ENCODE data around the gene ADAP1. TPM values are rescaled to one million over a fixed set of nuclear protein-coding genes. Genes with fewer than 3 reads are reported as not detected.

ADAP1 gene
- total and polyA plus RNA-seq, 2 experiments from 2014 or later = 0.24 to 1.1 TPM

GRCh38 chr7:979151-979550, 24.7 kb upstream of the ADAP1 start:
- in situ Hi-C loops (cut with MboI) = no loop called here
- Histone ChIP-seq H4K20me1 (ENCODE audit: insufficient read depth) (no peaks in the 10 kb centered on the region), H3F3A (ENCODE audit: insufficient read depth) (0 out of 2 replicates have a peak, but pooled peaks cover 5% of the 10 kb centered on the region), H3K9ac (no peak overlapping the region), H3K27me3 (replicated peaks; ENCODE audit: insufficient read depth) (no peaks in the 10 kb centered on the region), H3K9me2 (ENCODE audit: insufficient read depth) (no peaks in the 10 kb centered on the region), H3K79me2 (ENCODE audit: insufficient read depth) (peaks cover 8% of the 10 kb centered on the region), H3K36me3 (ENCODE audit: low read depth) (no peaks in the 10 kb centered on the region), H3K4me2 (ENCODE audit: unreplicated experiment) (no peak overlapping the region), H2AFZ (no peak overlapping the region), H3K4me1 (ENCODE audit: insufficient read depth) (no peaks in the 10 kb centered on the region), H3K27ac (no peak overlapping the region), H3K4me3 (no peak overlapping the region), H3K9me3 (ENCODE audit: low read depth) (no peaks in the 10 kb centered on the region)
- no peak for DNase-seq
- 78% methylated on average over 16 of the region's 16 CpGs for WGBS, 2 experiments (ENCODE audit: low coverage in 1 of 2, low lambda C conversion rate in 2 of 2, missing lambda C conversion rate in 2 of 2)
- TF ChIP-seq EZH2phosphoT487 (IDR thresholded peaks at IDR 0.05; ENCODE audit: insufficient read depth, low read depth) (no peak), EZH2 (IDR thresholded peaks at IDR 0.05; ENCODE audit: insufficient read depth, poor library complexity, severe bottlenecking) (no peak)

GRCh38 chr7:978416-979091, 24.1 kb upstream of the ADAP1 start:
- Histone ChIP-seq H4K20me1 (ENCODE audit: insufficient read depth) (no peaks in the 10 kb centered on the region), H3K9me2 (ENCODE audit: insufficient read depth) (no peaks in the 10 kb centered on the region), H3K36me3 (ENCODE audit: low read depth) (no peaks in the 10 kb centered on the region), H3K79me2 (ENCODE audit: insufficient read depth) (peaks cover 14% of the 10 kb centered on the region), H3K4me2 (ENCODE audit: unreplicated experiment) (no peak overlapping the region), H3K9ac (no peak overlapping the region), H2AFZ (no peak overlapping the region), H3K4me1 (ENCODE audit: insufficient read depth) (no peaks in the 10 kb centered on the region), H3K27me3 (replicated peaks; ENCODE audit: insufficient read depth) (no peaks in the 10 kb centered on the region), H3F3A (ENCODE audit: insufficient read depth) (0 out of 2 replicates have a peak, but pooled peaks cover 5% of the 10 kb centered on the region), H3K9me3 (ENCODE audit: low read depth) (no peaks in the 10 kb centered on the region), H3K27ac (no peak overlapping the region), H3K4me3 (no peak overlapping the region)
- WGBS, 2 experiments (ENCODE audit: low coverage in 1 of 2, low lambda C conversion rate in 2 of 2, missing lambda C conversion rate in 2 of 2) = 73 to 74% methylated on average over 24 of the region's 24 CpGs
- in situ Hi-C loops (cut with MboI) = no loop called here
- TF ChIP-seq EZH2 (IDR thresholded peaks at IDR 0.05; ENCODE audit: insufficient read depth, poor library complexity, severe bottlenecking) (no peak), EZH2phosphoT487 (IDR thresholded peaks at IDR 0.05; ENCODE audit: insufficient read depth, low read depth) (no peak)
- no peak for DNase-seq

GRCh38 chr7:978049-978346, 23.5 kb upstream of the ADAP1 start:
- H3K79me2 ChIP-seq (ENCODE audit: insufficient read depth) = peaks cover 19% of the 10 kb centered on the region
- H4K20me1 ChIP-seq (ENCODE audit: insufficient read depth) = no peaks in the 10 kb centered on the region
- H3K4me1 ChIP-seq (ENCODE audit: insufficient read depth) = no peaks in the 10 kb centered on the region
- no peak overlapping the region for H3K4me3 ChIP-seq
- no peak overlapping the region for H3K27ac ChIP-seq
- H3K27me3 ChIP-seq (replicated peaks; ENCODE audit: insufficient read depth) = no peaks in the 10 kb centered on the region
- H3K9me3 ChIP-seq (ENCODE audit: low read depth) = no peaks in the 10 kb centered on the region
- TF ChIP-seq EZH2phosphoT487 (IDR thresholded peaks at IDR 0.05; ENCODE audit: insufficient read depth, low read depth) (no peak), EZH2 (IDR thresholded peaks at IDR 0.05; ENCODE audit: insufficient read depth, poor library complexity, severe bottlenecking) (no peak)
- no peak for DNase-seq
- 75 to 84% methylated on average over 7 of the region's 7 CpGs for WGBS, 2 experiments (ENCODE audit: low coverage in 1 of 2, low lambda C conversion rate in 2 of 2, missing lambda C conversion rate in 2 of 2)
- H3K9ac ChIP-seq = no peak overlapping the region
- no peak overlapping the region for H3K4me2 ChIP-seq (ENCODE audit: unreplicated experiment)
- H3K36me3 ChIP-seq (ENCODE audit: low read depth) = 0 out of 2 replicates have a peak, but pooled peaks cover 2% of the 10 kb centered on the region
- H3F3A ChIP-seq (ENCODE audit: insufficient read depth) = 0 out of 2 replicates have a peak, but pooled peaks cover 5% of the 10 kb centered on the region
- in situ Hi-C loops (cut with MboI) = no loop called here
- H2AFZ ChIP-seq = no peak overlapping the region
- H3K9me2 ChIP-seq (ENCODE audit: insufficient read depth) = no peaks in the 10 kb centered on the region

GRCh38 chr7:977326-978048, 23.0 kb upstream of the ADAP1 start:
- Histone ChIP-seq H3K9me3 (ENCODE audit: low read depth) (no peaks in the 10 kb centered on the region), H3F3A (ENCODE audit: insufficient read depth) (0 out of 2 replicates have a peak, but pooled peaks cover 5% of the 10 kb centered on the region), H3K4me1 (ENCODE audit: insufficient read depth) (no peaks in the 10 kb centered on the region), H2AFZ (no peak overlapping the region), H3K4me2 (ENCODE audit: unreplicated experiment) (no peak overlapping the region), H3K36me3 (ENCODE audit: low read depth) (peaks cover 7% of the 10 kb centered on the region; the same call in 1 of the 2 replicates), H3K4me3 (no peak overlapping the region), H3K9ac (no peak overlapping the region), H3K79me2 (ENCODE audit: insufficient read depth) (peaks cover 24% of the 10 kb centered on the region), H3K9me2 (ENCODE audit: insufficient read depth) (no peaks in the 10 kb centered on the region), H3K27ac (no peak overlapping the region), H4K20me1 (ENCODE audit: insufficient read depth) (no peaks in the 10 kb centered on the region), H3K27me3 (replicated peaks; ENCODE audit: insufficient read depth) (no peaks in the 10 kb centered on the region)
- 70 to 76% methylated on average over 17 to 19 of the region's 19 CpGs for WGBS, 2 experiments (ENCODE audit: low coverage in 1 of 2, low lambda C conversion rate in 2 of 2, missing lambda C conversion rate in 2 of 2)
- no peak for TF ChIP-seq EZH2 (IDR thresholded peaks at IDR 0.05; ENCODE audit: insufficient read depth, poor library complexity, severe bottlenecking)
- TF ChIP-seq EZH2phosphoT487 (IDR thresholded peaks at IDR 0.05; ENCODE audit: insufficient read depth, low read depth) = no peak
- in situ Hi-C loops (cut with MboI) = no loop called here
- no peak for DNase-seq
